Liver (tissue), 9 donors: Measurements from ENCODE around the gene RPS6KA2. TPM values are rescaled to one million over a fixed set of nuclear protein-coding genes. Genes with fewer than 3 reads are reported as not detected.

Experiments used
- DNase-seq: peaks from one replicate; pipeline ENCODE4 v3.0.0-alpha.2; 2017; ENCODE audit warnings: low spot score
- H3K27ac ChIP-seq, 2 donors: one replicate each; pipeline ENCODE4 v1.7.0; 2013; ENCODE audit warnings: inconsistent platforms in 2 of 2, low read length in 2 of 2, control low read depth in 1 of 2, low read depth in 1 of 2, mild to moderate bottlenecking in 1 of 2
- H3K27me3 ChIP-seq, 4 donors: one replicate each; pipeline versions ENCODE4 v1.6.1 to v1.7.0; 2013; ENCODE audit warnings: low read length in 3 of 4, inconsistent platforms in 1 of 4, mild to moderate bottlenecking in 1 of 4, moderate library complexity in 1 of 4; ENCODE audit not compliant: control insufficient read depth in 4 of 4, insufficient read depth in 4 of 4
- H3K36me3 ChIP-seq, 4 donors: one replicate each; pipeline versions ENCODE4 v1.6.1 to v1.7.0; 2013; ENCODE audit warnings: low read length in 3 of 4, mild to moderate bottlenecking in 3 of 4, low read depth in 1 of 4, moderate library complexity in 1 of 4; ENCODE audit not compliant: control insufficient read depth in 4 of 4, insufficient read depth in 3 of 4
- H3K4me1 ChIP-seq, 4 donors: one replicate each; pipeline versions ENCODE4 v1.6.1 to v1.7.0; 2013; ENCODE audit warnings: low read length in 3 of 4, mild to moderate bottlenecking in 3 of 4, moderate library complexity in 1 of 4; ENCODE audit not compliant: control insufficient read depth in 4 of 4, insufficient read depth in 4 of 4
- H3K4me3 ChIP-seq, 3 donors: one replicate each; pipeline versions ENCODE4 v1.6.1 to v1.7.0; 2013; ENCODE audit warnings: low read length in 3 of 3, control low read depth in 1 of 3, low read depth in 1 of 3, mild to moderate bottlenecking in 1 of 3
- H3K9ac ChIP-seq, 2 donors: one replicate each; pipeline ENCODE4 v1.7.0; 2013; ENCODE audit warnings: low read length in 2 of 2, mild to moderate bottlenecking in 2 of 2, moderate library complexity in 2 of 2, control low read depth in 1 of 2, low read depth in 1 of 2
- H3K9me3 ChIP-seq, 4 donors: one replicate each; pipeline versions ENCODE4 v1.6.1 to v1.7.0; 2013; ENCODE audit warnings: low read length in 3 of 4; ENCODE audit not compliant: control insufficient read depth in 4 of 4
- ATF3 ChIP-seq: IDR thresholded peaks from 2 replicates; pipeline ENCODE4 v1.6.1; 2016; ENCODE audit warnings: antibody characterized with exemption
- CTCF ChIP-seq: fragments of 150-350 bp; IDR thresholded peaks from 2 replicates; pipeline ENCODE4 v1.5.1; 2017; ENCODE audit warnings: improper control_type of control experiment, low read depth, low read length; ENCODE audit not compliant: missing input control
- EGR1 ChIP-seq, 2 donors: IDR thresholded peaks; 2 replicates each; pipeline ENCODE4 v1.6.1; 2016 to 2018; ENCODE audit warnings: antibody characterized with exemption in 2 of 2, low read depth in 2 of 2
- FOXA1 ChIP-seq: IDR thresholded peaks from 2 replicates; pipeline ENCODE4 v1.6.1; 2016; ENCODE audit warnings: antibody characterized with exemption
- FOXA2 ChIP-seq: IDR thresholded peaks from 2 replicates; pipeline ENCODE4 v1.6.1; 2016; ENCODE audit warnings: antibody characterized with exemption
- GABPA ChIP-seq, 2 donors: IDR thresholded peaks in 1 of 2; conservative IDR thresholded peaks in 1 of 2; 2 replicates each; pipeline ENCODE4 v1.6.1; 2016; ENCODE audit warnings: antibody characterized with exemption in 2 of 2, mild to moderate bottlenecking in 1 of 2, moderate library complexity in 1 of 2
- HNF4A ChIP-seq, 2 donors: conservative IDR thresholded peaks; 2 replicates each; pipeline ENCODE4 v1.6.1; 2016; ENCODE audit warnings: antibody characterized with exemption in 2 of 2, mild to moderate bottlenecking in 2 of 2
- HNF4G ChIP-seq: IDR thresholded peaks from 2 replicates; pipeline ENCODE4 v1.6.1; 2016; ENCODE audit warnings: antibody characterized with exemption
- JUND ChIP-seq, 2 donors: IDR thresholded peaks; 2 replicates each; pipeline ENCODE4 v1.6.1; 2016; ENCODE audit warnings: antibody characterized with exemption in 2 of 2
- MAX ChIP-seq: IDR thresholded peaks from 2 replicates; pipeline ENCODE4 v1.6.1; 2016; ENCODE audit warnings: antibody characterized with exemption
- NR2F2 ChIP-seq: IDR thresholded peaks from 2 replicates; pipeline ENCODE4 v1.6.1; 2016; ENCODE audit warnings: antibody characterized with exemption
- RAD21 ChIP-seq, 2 donors: IDR thresholded peaks; 2 replicates each; pipeline ENCODE4 v1.6.1; 2016; ENCODE audit warnings: antibody characterized with exemption in 2 of 2, mild to moderate bottlenecking in 2 of 2
- REST ChIP-seq: IDR thresholded peaks from 2 replicates; pipeline ENCODE4 v1.6.1; 2016; ENCODE audit warnings: antibody characterized with exemption, mild to moderate bottlenecking
- RXRA ChIP-seq, 2 donors: IDR thresholded peaks; 2 replicates each; pipeline ENCODE4 v1.6.1; 2017 to 2018; ENCODE audit warnings: antibody characterized with exemption in 2 of 2, mild to moderate bottlenecking in 1 of 2
- SP1 ChIP-seq: IDR thresholded peaks from 2 replicates; pipeline ENCODE4 v1.6.1; 2018; ENCODE audit warnings: antibody characterized with exemption, mild to moderate bottlenecking
- TAF1 ChIP-seq: conservative IDR thresholded peaks from 2 replicates; pipeline ENCODE4 v1.6.1; 2016; ENCODE audit warnings: antibody characterized with exemption, mild to moderate bottlenecking
- YY1 ChIP-seq: IDR thresholded peaks from 2 replicates; pipeline ENCODE4 v1.6.1; 2016; ENCODE audit warnings: antibody characterized with exemption, mild to moderate bottlenecking
- ZBTB33 ChIP-seq: IDR thresholded peaks from 2 replicates; pipeline ENCODE4 v1.6.1; 2016; ENCODE audit warnings: antibody characterized with exemption
- WGBS: extraction: QIAGEN DNeasy Blood & Tissue Kit; methylation state at CpG from one replicate; pipeline ENCODE4 v1.1.7; 2013; 5-methylcytosine and 5-hydroxymethylcytosine counted together
- polyA plus RNA-seq, 2 donors: library from polyadenylated mRNA; stranded (reverse) in 1 of 2; unstranded in 1 of 2; fragments of 200-250 nt in 1 of 2; fragments of >200 nt in 1 of 2; fragmentation: Nextera tagmentation in 1 of 2; extraction: Ambion mirVana in 1 of 2; gene quantifications; one replicate each; pipeline versions ENCODE4 v1.2.1 to v1.2.3, GENCODE V29; 2013 to 2015
- total RNA-seq, 2 donors: library from RNA; depleted of rRNA; stranded (reverse); fragments of >200 nt; gene quantifications; one replicate each; pipeline ENCODE4 v1.2.3, GENCODE V29; 2014
- donor health status: healthy.
- donor health status: healthy.
- donor health status: healthy.
- donor health status: healthy.
- donor health status: healthy.

The RPS6KA2 gene
- total and polyA plus RNA-seq, 4 donors = 2.5 to 9.0 (median 5.0) TPM

DNA sequence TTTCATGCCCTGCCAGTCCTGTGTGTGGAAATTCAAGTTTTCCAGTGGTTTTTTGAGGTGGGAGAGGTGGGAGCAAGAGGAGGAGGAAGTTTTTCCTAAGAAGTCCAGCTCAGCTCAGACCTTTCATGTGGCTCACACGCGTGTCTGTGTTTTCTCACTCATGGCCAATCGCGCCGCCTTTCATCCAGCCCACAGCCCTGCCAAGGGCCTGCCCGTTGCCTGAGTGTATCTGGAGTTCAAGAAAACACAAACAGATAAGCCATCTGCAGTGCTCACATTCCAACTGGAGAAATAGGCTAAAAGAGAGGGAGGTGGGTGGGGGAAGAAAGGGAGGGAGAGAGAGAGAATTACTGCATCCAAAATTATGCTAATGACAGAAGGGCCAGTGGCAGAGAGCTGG, 231.7 kb downstream of the RPS6KA2 start:
- no peaks in the 10 kb centered on the region for H3K36me3 ChIP-seq
- peak overlapping the region; percentile 28 to 74 for H3K27ac ChIP-seq
- H3K9me3 ChIP-seq = no peaks in the 10 kb centered on the region
- DNase-seq = no peak
- WGBS = 30% methylated on average over 6 of the region's 6 CpGs
- H3K4me3 ChIP-seq = no peak overlapping the region
- no peak overlapping the region for H3K9ac ChIP-seq
- no peaks in the 10 kb centered on the region for H3K27me3 ChIP-seq
- TF ChIP-seq RXRA (IDR thresholded peaks at IDR 0.05) = peak; percentile 46 to 48
- peak in 1 of 2 donors; percentile 10 for TF ChIP-seq HNF4A (conservative IDR thresholded peaks at IDR 0.05)
- TF ChIP-seq CTCF = no peak
- peaks cover 16 to 45% (median 30%) of the 10 kb centered on the region in 4 donors for H3K4me1 ChIP-seq

DNA sequence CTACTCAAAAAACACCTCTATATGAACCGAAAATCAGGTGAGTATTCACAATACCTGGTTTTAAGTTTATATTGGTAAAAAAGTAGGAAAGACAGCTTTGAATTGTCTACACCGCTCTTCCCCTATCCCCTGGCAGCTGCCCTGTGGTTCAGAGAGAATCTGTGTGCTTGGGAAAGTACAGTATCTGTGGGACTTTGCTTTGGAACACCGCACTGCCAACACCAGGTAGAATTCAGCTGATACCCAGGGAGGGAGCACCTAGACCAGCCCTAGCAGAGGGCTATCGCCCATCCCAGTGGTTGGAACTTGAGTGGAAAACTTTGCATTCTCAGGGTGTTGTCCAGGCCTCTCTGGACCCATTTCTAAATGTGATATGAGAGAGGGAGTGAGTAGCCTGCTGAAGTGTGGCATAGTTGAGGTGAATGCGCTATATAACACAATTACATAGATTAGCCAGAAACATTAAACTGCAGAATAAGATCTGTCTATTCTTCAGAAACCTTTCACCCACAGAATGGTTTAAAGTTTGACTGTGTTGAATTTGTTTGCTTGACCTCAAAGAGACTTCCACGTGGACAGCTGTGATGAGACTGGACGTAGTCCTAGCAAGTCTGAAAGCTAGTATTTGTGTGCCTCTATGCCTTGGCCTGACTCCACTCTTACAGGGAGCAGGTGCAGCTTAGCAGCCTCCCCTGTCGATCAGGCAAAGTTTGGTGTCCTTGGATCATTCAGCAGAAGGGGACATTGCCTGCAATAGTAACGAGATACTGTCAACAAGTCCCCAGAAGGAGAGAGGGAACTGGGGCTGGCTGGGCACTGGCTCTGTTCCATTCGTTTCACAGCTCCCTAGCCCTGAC, 232.8 kb downstream of the RPS6KA2 start:
- WGBS = 36% methylated on average over 10 of the region's 10 CpGs
- peaks cover 16 to 41% (median 27%) of the 10 kb centered on the region in 4 donors for H3K4me1 ChIP-seq

More for the DNA sequence above, 232.8 kb downstream of the RPS6KA2 start:
- Histone ChIP-seq H3K36me3 (no peaks in the 10 kb centered on the region), H3K27me3 (no peaks in the 10 kb centered on the region), H3K9me3 (no peaks in the 10 kb centered on the region), H3K27ac (peak overlapping the region; percentile 74 to 91), H3K4me3 (no peak overlapping the region), H3K9ac (peak overlapping the region in 1 of 2 donors; percentile 25)
- TF ChIP-seq TAF1 (peak; percentile 57), JUND (IDR thresholded peaks at IDR 0.05) (peak; percentile 36 to 87), FOXA1 (peak; percentile 47), GABPA (IDR thresholded peaks at IDR 0.05 in 1 of 2, conservative IDR thresholded peaks at IDR 0.05 in 1 of 2) (peak in 1 of 2 donors; percentile 30), REST (peak; percentile 83), HNF4G (peak; percentile 34), EGR1 (IDR thresholded peaks at IDR 0.05; ENCODE audit: low read depth in 2 of 2) (peak in 1 of 2 donors; percentile 65), HNF4A (conservative IDR thresholded peaks at IDR 0.05) (peak; percentile 86 to 88), MAX (peak; percentile 91), YY1 (peak; percentile 50), SP1 (peak; percentile 96), NR2F2 (no peak), ATF3 (no peak), CTCF (no peak), FOXA2 (peak; percentile 73), ZBTB33 (peak; percentile 81), RXRA (IDR thresholded peaks at IDR 0.05) (peak; percentile 96 to 97), RAD21 (IDR thresholded peaks at IDR 0.05) (peak; percentile 54 to 65)
- no peak for DNase-seq
